SKM-1 treated with dmso at 0.1 percent for 144 hours (cell line): ENCODE data around the gene ZXDC.

Source experiments
- DNase-seq: peaks from one replicate; lab custom pipeline; 2025; ENCODE audit not compliant: unreplicated experiment; lab: John Stamatoyannopoulos, UW

ZXDC gene

DNA sequence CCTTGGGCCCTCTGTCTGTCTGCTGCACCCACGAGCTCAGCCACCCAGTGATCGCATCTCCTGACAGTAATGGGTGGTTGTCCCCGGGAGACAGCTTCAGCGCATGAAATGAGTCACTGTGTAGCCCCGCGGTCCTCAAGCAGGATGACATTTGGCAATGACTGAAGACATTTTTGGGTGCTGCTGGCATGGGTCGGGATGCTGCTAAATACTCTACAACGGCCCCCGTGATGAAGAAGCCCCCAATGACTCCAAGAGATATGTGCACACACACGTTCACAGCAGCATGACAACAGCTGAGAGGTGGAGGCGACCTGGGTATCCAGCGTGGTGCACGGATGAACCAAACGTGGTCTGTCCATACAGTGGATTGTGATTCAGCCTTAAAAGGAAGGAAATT is 17.4 kb upstream of the ZXDC start:
- DNase-seq: no peak

DNA sequence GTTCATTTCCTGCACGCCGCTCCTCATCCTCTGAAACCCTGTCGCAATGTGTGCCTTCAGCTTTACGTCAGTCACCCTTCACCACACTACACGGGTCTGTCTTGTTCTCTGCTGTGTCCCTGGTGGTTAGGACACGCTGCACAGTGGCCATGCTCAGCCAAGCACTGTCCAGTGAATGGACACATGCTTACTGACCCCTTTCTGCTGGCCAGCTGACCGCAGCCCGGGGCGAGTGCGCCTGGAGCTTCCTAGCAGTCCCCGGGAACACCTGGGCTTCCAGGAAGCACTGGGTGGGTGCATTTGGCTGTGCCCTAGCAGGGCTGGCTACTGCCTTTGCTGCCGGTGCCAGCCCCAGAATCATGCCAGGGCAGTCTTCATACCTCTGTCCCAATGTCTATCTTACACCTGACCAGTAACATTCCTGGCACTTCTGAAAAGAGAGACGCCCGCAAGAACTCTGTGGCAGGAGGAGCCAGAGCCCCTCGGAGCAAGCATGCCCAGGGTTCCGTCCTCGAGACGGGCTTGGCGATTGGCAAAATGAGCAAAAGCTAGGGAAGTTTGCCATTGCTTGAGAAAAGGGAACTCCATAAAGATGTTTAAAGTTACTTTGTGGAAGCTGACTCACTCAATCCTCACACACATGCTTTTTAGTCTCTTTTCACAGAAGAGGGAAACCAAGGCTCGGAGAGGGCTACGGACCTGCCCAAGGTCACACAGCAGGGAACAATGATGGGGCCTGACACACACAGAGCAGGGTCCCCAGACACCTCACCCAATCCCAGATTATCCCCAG is 15.7 kb upstream of the ZXDC start:
- peak; percentile 31 for DNase-seq

DNA sequence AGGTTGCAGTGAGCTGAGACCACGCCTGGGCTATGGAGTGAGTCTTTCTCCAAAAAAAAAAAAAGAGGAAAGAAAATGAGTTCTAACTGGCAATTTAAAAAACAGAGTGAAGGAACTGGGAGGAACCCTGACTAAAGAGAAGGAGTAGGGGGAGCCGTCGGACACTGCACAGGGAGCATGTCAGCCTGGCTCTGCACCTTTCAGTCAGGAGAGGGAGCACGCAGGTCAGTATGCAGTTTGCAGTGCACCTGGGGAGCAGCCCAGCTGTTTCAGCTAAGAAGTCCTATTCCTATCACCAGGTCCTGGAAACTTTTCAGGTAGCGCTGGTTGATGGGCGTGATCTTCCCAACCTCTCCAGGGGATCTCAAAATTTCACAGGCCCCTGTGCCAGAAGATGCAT is 14.9 kb upstream of the ZXDC start:
- DNase-seq: no peak

- no peak for DNase-seq
These were observed 13.3 kb upstream of the ZXDC start for GRCh38 chr3:126488886-126489569.

- DNase-seq: no peak
These were observed 12.5 kb upstream of the ZXDC start for GRCh38 chr3:126488185-126488584.

- peak; percentile 71 for DNase-seq
These were observed 11.6 kb upstream of the ZXDC start for GRCh38 chr3:126487151-126487771.

GRCh38 chr3:126486360-126486847 is 10.7 kb upstream of the ZXDC start:
- no peak for DNase-seq

DNA sequence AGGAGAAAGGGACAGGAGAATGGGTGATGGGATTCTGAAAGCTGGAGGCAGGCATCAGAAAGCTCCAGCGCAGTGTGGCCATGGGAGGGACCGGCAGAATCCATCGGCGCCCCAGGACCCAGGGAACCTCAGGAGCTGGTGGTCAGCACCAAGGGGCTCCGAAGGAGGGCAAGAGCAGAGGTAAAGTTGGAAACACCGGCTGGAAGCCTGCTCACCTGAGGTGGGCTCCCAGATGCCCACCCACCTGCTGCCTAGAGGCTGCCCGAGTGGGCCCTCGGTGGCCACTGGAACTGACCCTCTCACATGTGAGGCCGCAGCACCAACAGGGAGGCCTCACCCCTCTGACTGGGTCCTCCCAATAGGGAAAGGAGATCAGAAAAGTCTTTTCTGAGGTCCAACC is 10.3 kb upstream of the ZXDC start:
- DNase-seq: no peak

GRCh38 chr3:126485176-126485897 is 9.6 kb upstream of the ZXDC start:
- DNase-seq: no peak

DNA sequence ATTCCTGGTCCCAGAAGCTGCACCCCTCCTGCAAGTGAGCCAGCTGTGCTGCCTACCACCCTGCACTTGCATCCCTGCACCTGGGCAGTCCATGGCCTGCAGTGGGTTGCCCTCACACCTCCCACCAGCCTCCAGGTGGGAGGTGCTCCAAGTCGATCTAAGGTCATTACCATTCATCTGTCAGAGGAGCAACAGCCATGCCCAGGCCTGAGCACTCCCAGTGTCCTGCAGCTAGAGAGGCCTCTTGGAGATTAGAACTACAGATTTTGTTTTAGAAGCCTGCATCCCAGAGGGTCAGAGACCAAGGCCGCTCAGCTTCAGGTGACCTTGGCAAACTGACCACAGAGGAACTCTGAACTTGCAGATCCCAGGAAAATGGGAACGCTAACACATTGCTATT is 9.0 kb upstream of the ZXDC start:
- DNase-seq: no peak

DNA sequence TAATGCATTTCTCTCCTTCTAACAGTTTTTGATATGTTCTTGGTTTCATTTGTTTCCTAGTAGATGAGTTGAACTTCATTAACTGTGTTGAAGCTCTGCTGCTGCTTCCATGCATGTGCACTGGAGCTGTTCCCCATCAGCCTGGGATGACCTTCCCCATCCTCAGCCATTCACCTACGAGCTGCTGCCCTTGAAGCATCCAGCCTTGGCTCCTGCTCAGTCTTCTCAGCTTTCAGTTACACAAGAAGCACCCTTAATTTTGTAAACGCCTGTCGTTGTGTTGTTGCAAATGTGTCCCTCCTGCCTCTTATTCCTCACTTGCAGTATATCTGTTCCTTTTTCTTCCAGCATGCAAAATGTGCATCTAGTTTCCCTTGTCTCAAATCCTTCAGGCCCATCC is 8.5 kb upstream of the ZXDC start:
- DNase-seq: no peak

GRCh38 chr3:126483321-126483761 is 7.7 kb upstream of the ZXDC start:
- DNase-seq: no peak

- no peak for DNase-seq
These were observed 7.0 kb upstream of the ZXDC start for GRCh38 chr3:126482503-126483255.

- no peak for DNase-seq
These were observed 6.3 kb upstream of the ZXDC start for GRCh38 chr3:126481808-126482502.

GRCh38 chr3:126480861-126481260 is 5.2 kb upstream of the ZXDC start:
- DNase-seq: no peak

DNA sequence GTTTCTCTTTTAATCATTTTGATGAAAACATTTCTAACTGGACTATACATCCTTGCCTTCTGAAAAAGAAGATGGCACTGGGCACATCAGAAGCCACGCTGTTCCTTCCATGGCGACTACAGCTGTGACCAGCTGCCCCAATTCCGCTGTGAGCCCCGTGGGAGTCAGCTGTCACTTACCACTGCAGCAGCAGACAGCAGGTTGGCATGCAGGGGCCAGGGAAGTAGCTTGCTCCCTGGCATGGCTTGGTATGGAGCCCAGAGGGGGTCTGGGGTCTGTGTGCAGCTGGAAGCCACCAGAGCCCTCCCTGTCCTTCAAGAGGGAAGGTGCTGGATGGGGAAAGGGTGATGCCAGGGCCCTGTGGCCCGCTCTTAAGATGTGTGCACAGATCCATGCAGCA is 4.5 kb upstream of the ZXDC start:
- no peak for DNase-seq

DNA sequence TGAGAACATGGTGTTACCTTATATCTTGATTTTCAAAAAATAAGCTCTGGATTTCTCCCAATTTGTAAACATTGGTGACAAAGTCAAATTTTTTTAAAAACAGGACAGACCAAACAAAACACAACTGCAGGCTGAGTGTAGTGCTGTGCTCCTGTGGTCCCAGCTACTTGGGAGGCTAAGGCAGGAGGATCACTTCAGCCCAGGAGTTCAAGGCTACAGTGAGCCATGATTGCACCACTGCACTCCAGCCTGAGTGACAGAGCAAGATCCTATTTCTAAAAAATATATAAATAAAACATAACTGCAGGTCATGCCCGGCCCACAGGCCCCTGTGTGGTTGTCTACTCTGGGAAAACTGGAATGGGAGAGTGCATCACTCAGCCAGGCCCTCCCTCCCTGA is 4.0 kb upstream of the ZXDC start:
- no peak for DNase-seq

GRCh38 chr3:126478581-126479310 is 3.1 kb upstream of the ZXDC start:
- DNase-seq: no peak

DNA sequence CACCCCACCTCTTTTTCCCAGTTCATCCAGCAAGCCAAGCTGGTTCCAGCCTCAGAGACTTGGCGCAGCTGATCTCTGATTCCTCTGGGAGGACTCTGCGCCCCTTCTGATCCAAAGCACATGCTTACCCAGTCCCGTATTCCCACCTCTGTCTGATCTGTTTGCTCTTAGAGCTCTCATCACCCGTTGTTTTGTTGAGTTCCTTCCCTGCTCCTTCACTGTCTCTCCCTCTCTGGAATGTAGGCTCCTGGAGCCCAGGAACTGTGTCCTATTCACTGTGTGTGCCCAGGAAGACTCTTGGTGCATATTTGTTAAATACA is 1.3 kb upstream of the ZXDC start:
- DNase-seq: no peak
